ENCODE results near the gene TPM2. TPM values are rescaled to one million over a fixed set of nuclear protein-coding genes. Genes with fewer than 3 reads are reported as not detected.
A peak's percentile ranks its signal among the peaks of the same experiment; 100 is the strongest.

Gene TPM2
- total and polyA plus RNA-seq, 9 of the 15 experiments (the other 6 are each of a cell fraction or from before 2014, with no cell fraction given): 0.28 to 16.1 (median 4.5) TPM

DNA sequence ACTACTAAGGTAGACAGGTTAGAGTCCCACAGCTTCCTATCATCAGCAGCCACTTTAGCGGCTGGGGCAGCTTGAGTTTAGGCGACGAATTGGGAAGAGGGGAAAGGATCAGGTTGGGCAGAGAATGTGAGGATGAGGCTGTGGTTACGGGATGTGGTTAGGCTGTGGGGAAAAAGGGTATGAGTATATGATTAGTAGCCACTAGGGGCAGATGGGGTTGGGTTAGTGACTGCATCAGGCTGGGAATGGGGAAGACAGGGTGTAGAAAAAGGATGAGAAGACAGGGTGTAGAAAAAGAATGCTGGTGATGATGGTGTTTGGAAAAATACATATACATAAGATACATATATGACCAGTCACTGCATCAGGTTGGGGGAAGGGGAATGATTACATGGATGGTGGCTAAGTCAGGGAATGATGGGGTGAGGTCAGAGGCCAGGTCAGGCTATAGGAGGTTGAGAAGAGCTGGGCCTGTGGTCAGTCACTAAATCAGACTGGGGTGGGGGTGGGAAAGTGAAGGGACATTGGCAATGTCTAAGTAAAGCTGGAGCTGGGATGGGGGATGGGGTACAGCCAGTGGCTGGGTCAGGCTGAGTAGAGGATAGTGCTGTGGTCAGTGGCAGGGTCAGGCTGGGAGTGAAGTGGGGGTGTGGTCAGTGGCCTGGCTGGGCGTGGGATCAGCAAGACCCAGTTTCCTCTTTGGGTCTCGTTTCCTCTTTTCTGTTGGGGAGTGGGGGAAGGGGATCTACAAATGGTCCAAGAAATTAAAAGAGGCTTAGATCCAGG, 40.2 kb upstream of the TPM2 start (continued):
- TF ChIP-seq NKRF (IDR thresholded peaks at IDR 0.05; ENCODE audit: borderline replicate concordance) (peak; percentile 17; the same call in 1 of the 2 replicates), ZC3H8 (IDR thresholded peaks at IDR 0.05) (no peak), ZNF184 (CRISPR knock-in tag; IDR thresholded peaks at IDR 0.05) (no peak), GABPB2 (CRISPR knock-in tag; conservative IDR thresholded peaks at IDR 0.05) (no peak), ZNF668 (CRISPR knock-in tag; IDR thresholded peaks at IDR 0.05) (no peak), TEAD1 (CRISPR knock-in tag; IDR thresholded peaks at IDR 0.05) (no peak), NUFIP1 (IDR thresholded peaks at IDR 0.05; ENCODE audit: partially characterized antibody) (no peak), FOXA3 (CRISPR knock-in tag; conservative IDR thresholded peaks at IDR 0.05 in 1 of 2, IDR thresholded peaks at IDR 0.05 in 1 of 2) (no peak), KDM1A (IDR thresholded peaks at IDR 0.05) (peak; percentile 56 to 60; a peak in 3 of 4 replicates), ZNF324 (CRISPR knock-in tag; IDR thresholded peaks at IDR 0.05) (no peak), ZBTB7A (IDR thresholded peaks at IDR 0.05; ENCODE audit: borderline replicate concordance, control insufficient read depth, low read depth, low read length) (peak; percentile 38; the same call in 1 of the 2 replicates), MIER1 (IDR thresholded peaks at IDR 0.05; ENCODE audit: low read depth) (no peak), CTBP1 (IDR thresholded peaks at IDR 0.05; ENCODE audit: borderline replicate concordance) (peak; percentile 52; the same call in 1 of the 2 replicates), SMARCA5 (IDR thresholded peaks at IDR 0.05) (no peak), RFX1 (IDR thresholded peaks at IDR 0.05) (no peak)
- TF ChIP-seq, protein P1, sequence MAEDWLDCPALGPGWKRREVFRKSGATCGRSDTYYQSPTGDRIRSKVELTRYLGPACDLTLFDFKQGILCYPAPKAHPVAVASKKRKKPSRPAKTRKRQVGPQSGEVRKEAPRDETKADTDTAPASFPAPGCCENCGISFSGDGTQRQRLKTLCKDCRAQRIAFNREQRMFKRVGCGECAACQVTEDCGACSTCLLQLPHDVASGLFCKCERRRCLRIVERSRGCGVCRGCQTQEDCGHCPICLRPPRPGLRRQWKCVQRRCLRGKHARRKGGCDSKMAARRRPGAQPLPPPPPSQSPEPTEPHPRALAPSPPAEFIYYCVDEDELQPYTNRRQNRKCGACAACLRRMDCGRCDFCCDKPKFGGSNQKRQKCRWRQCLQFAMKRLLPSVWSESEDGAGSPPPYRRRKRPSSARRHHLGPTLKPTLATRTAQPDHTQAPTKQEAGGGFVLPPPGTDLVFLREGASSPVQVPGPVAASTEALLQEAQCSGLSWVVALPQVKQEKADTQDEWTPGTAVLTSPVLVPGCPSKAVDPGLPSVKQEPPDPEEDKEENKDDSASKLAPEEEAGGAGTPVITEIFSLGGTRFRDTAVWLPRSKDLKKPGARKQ (CRISPR knock-in tag; IDR thresholded peaks at IDR 0.05): no peak
- TF ChIP-seq, protein P2, sequence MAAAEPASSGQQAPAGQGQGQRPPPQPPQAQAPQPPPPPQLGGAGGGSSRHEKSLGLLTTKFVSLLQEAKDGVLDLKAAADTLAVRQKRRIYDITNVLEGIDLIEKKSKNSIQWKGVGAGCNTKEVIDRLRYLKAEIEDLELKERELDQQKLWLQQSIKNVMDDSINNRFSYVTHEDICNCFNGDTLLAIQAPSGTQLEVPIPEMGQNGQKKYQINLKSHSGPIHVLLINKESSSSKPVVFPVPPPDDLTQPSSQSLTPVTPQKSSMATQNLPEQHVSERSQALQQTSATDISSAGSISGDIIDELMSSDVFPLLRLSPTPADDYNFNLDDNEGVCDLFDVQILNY (CRISPR knock-in tag; IDR thresholded peaks at IDR 0.05): no peak
